Ascending aorta (tissue), 2 donors: ENCODE measurements around the gene MSANTD2. TPM values are rescaled to one million over a fixed set of nuclear protein-coding genes. Genes with fewer than 3 reads are reported as not detected.

ENCODE experiments used
- DNase-seq, 2 donors: peaks; one replicate each; pipeline ENCODE4 v3.0.0-alpha.2; 2019; ENCODE audit warnings: low spot score in 2 of 2
- H3K27ac ChIP-seq, 2 donors: fragments of 200-600 bp; sonication (generic); one replicate each; pipeline ENCODE4 v1.5.1; 2016 to 2017; ENCODE audit warnings: mild to moderate bottlenecking in 1 of 2
- H3K27me3 ChIP-seq: fragments of 200-600 bp; sonication (generic); one replicate; pipeline ENCODE4 v1.5.1; 2017
- H3K36me3 ChIP-seq, 2 donors: fragments of 200-600 bp; sonication (generic); one replicate each; pipeline ENCODE4 v1.5.1; 2016
- H3K4me1 ChIP-seq, 2 donors: fragments of 200-600 bp; sonication (generic); one replicate each; pipeline ENCODE4 v1.5.1; 2016 to 2017; ENCODE audit warnings: mild to moderate bottlenecking in 1 of 2
- H3K4me3 ChIP-seq, 2 donors: fragments of 200-600 bp; sonication (generic); one replicate each; pipeline ENCODE4 v1.5.1; 2016 to 2017; ENCODE audit warnings: mild to moderate bottlenecking in 1 of 2
- H3K9me3 ChIP-seq, 2 donors: fragments of 200-600 bp; sonication (generic); one replicate each; pipeline ENCODE4 v1.5.1; 2016
- intact Hi-C: fragments of 100-400 bp; cut with DNase I; formaldehyde crosslinking; loops from one replicate; pipeline ENCODE4 v1.15.1; 2023
- total RNA-seq: library from RNA; depleted of rRNA; stranded (reverse); fragments of >200 nt; gene quantifications from one replicate; pipeline ENCODE4 v1.1.0, GENCODE V29; 2016
- TF ChIP-seq, protein P1 (sequence below), 3 experiments: fragments of 200-600 bp in 2 of 3; fragments of 450-650 bp in 1 of 3; sonication (generic) in 2 of 3; IDR thresholded peaks; one replicate each; pipeline ENCODE4 v1.5.1; 2016 to 2019; ENCODE audit warnings: antibody characterized with exemption in 3 of 3, mild to moderate bottlenecking in 1 of 3, moderate library complexity in 1 of 3

MSANTD2 gene
- 21.4 TPM for total RNA-seq

DNA sequence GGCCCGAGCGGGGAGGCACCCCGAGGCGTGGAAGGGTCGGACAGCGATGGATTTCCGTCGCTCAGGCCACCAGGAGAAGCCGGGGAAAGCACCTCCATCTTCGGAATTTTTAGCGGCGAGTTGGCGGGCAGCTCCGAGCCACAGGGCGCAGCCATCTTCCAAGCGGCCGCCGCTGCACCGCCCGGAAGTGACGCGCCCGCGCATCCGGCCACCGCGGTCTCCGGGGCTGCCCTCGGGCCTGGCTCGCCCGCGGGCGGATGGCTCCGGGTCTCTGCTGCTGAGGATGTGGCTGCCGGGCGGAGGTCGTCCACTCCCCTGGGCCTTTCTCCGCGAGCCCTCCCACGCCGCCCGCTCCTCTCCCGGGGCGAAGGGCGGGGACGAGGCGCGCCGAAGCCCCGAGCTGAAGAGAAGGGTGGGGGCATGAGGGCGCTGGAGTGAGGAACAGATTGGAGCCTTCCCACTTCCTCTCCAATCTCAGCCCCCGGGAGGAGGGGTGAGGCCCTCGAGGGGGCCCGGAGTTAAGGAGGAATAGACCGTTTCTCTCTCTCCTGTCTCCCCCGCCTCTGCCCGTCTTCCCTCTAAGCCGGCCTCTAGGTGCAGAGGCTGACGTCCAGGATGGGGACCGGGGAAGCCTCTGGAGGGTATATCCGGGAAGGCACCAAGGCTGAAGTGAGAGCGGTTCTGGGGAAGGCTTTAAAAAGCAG is at the start of gene MSANTD2:
MSANTD2 (minus strand) TSS at position 181 of the 704 bp plus-strand sequence; CDS start at position 155, 26 bp downstream.
- Histone ChIP-seq H3K27me3 (no peaks in the 10 kb centered on the region), H3K36me3 (no peaks in the 10 kb centered on the region), H3K27ac (peak within 1 kb of the TSS; percentile 99), H3K4me3 (peak within 1 kb of the TSS; percentile 81 to 98), H3K9me3 (no peaks in the 10 kb centered on the region), H3K4me1 (peaks cover 13 to 16% of the 10 kb centered on the region in 2 donors)
- TF ChIP-seq, protein P1, sequence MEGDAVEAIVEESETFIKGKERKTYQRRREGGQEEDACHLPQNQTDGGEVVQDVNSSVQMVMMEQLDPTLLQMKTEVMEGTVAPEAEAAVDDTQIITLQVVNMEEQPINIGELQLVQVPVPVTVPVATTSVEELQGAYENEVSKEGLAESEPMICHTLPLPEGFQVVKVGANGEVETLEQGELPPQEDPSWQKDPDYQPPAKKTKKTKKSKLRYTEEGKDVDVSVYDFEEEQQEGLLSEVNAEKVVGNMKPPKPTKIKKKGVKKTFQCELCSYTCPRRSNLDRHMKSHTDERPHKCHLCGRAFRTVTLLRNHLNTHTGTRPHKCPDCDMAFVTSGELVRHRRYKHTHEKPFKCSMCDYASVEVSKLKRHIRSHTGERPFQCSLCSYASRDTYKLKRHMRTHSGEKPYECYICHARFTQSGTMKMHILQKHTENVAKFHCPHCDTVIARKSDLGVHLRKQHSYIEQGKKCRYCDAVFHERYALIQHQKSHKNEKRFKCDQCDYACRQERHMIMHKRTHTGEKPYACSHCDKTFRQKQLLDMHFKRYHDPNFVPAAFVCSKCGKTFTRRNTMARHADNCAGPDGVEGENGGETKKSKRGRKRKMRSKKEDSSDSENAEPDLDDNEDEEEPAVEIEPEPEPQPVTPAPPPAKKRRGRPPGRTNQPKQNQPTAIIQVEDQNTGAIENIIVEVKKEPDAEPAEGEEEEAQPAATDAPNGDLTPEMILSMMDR (IDR thresholded peaks at IDR 0.05): no peak
- DNase-seq: peak; percentile 19 to 87
- intact Hi-C loops: loop anchor here (1.0 to 10.0 kb wide), 3 partner anchors 131 to 314 kb away; partner anchors contain the start of gene TMEM218

DNA sequence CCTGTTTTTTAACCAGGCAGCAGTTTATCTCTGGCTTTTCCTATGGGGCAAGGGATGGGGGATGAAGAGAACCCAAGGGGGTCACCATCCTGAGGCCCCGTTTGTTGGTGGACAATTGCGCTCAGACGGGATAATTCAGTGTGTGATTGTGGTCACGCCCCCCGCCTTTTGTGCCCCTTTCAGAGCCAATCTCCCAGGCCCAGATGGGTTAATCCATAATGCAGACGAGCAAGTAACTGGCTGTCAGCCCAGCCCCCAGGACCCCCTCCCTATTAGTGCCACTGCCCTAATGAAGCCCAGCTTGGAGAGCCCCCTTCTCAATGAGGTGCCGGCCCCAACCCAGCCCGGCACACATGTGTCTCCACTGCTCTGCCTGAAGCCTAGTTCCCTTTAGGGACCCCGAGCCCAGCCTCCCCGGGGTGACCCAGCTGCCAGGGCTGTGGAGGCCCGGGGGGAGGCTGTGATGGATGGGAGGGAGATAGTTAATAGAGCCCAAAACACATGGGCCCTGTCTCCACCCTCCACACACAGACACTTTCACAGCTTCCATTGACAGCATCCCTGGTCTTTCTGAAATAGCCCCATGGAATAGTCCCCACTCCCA is 46.0 kb upstream of the MSANTD2 start:
- intact Hi-C loops: no loop called here
- Histone ChIP-seq H3K4me1 (peaks cover 0 to 5% of the 10 kb centered on the region in 2 donors), H3K36me3 (no peaks in the 10 kb centered on the region), H3K27ac (no peak overlapping the region), H3K4me3 (no peak overlapping the region), H3K27me3 (peaks cover 12% of the 10 kb centered on the region), H3K9me3 (no peaks in the 10 kb centered on the region)
- TF ChIP-seq, protein P1 (IDR thresholded peaks at IDR 0.05): no peak
- DNase-seq: no peak

DNA sequence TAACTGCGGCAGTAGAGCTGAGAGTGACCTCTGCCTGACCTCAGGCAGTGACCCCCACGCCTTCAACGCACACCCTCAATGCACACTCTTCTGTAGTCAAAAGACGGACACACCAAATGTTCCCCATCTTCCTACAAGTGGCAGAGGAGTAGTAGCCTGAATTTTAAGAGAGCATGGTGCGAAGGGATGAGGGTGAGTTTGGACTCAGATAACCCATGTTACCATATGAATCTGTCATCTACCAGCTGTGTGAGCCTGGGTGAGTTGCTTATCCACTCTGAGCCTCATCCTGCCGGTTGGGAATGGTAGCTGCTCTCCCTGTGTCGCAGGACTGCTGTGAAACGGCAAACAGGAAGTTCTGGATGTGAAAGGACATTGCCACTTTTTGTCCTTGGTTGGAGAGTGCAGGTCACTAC is 44.5 kb upstream of the MSANTD2 start:
- no peak overlapping the region for H3K27ac ChIP-seq
- no peak overlapping the region for H3K4me3 ChIP-seq
- H3K27me3 ChIP-seq: peaks cover 21% of the 10 kb centered on the region
- intact Hi-C loops: no loop called here
- H3K9me3 ChIP-seq: no peaks in the 10 kb centered on the region
- TF ChIP-seq, protein P1 (IDR thresholded peaks at IDR 0.05): no peak
- H3K4me1 ChIP-seq: peaks cover 5 to 7% of the 10 kb centered on the region in 2 donors
- H3K36me3 ChIP-seq: no peaks in the 10 kb centered on the region
- no peak for DNase-seq

DNA sequence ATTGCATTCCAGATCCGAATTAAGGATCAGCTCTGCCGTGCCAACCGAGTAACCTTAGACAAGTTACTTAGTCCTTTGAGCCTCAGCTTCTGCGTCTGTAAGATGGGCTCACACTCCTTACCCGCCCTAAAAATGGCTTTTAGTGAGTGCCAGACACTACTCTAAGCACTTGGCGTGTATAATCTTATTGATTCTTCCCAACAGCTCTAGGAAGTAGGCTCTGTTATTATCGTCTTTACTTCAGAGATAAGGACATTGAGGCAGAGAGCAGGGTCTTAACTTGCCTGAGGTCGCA is 43.4 kb upstream of the MSANTD2 start:
- H3K36me3 ChIP-seq: no peaks in the 10 kb centered on the region
- no peak overlapping the region for H3K27ac ChIP-seq
- no peak for DNase-seq
- TF ChIP-seq, protein P1 (IDR thresholded peaks at IDR 0.05): no peak
- intact Hi-C loops: no loop called here
- H3K4me3 ChIP-seq: no peak overlapping the region
- H3K9me3 ChIP-seq: no peaks in the 10 kb centered on the region
- H3K27me3 ChIP-seq: peaks cover 32% of the 10 kb centered on the region
- H3K4me1 ChIP-seq: peaks cover 11 to 16% of the 10 kb centered on the region in 2 donors

DNA sequence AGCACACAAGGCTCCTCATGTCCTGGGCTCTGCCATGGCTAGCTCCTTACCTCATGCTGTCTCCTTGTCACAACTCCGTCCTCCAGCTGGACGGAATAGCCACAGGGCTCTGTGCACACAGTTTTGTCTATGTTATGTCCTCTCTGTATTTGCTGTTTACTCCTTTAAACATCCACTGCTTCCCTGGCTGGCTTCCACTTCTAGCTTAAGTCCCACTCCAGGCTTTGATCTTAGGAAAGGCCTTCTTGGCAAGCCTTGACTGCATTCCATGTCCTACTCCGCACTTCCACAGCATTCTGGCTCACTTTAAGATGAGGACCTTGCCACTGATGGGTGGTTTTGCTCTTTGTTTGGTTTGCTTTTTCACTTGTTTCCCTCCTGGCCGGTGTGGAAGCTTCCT is 42.1 kb upstream of the MSANTD2 start:
- intact Hi-C loops: no loop called here
- H3K4me1 ChIP-seq: peaks cover 11 to 16% of the 10 kb centered on the region in 2 donors
- H3K27me3 ChIP-seq: peaks cover 33% of the 10 kb centered on the region

More for the DNA sequence above, 42.1 kb upstream of the MSANTD2 start:
- DNase-seq: no peak
- no peaks in the 10 kb centered on the region for H3K9me3 ChIP-seq
- H3K4me3 ChIP-seq: no peak overlapping the region
- no peak overlapping the region for H3K27ac ChIP-seq
- TF ChIP-seq, protein P1 (IDR thresholded peaks at IDR 0.05): no peak
- H3K36me3 ChIP-seq: no peaks in the 10 kb centered on the region
